Dedifferentiated amniotic fluid mesenchymal stem cell (primary cell): Measurements from ENCODE around the gene ERGIC3.
"Not testable (repeated sequence)": the region's sequence is repeated elsewhere in the genome, so short reads cannot be mapped to it uniquely, and the experiment has no call there.

ENCODE experiments used
- DNase-seq: peaks from one replicate; pipeline ENCODE4 v3.0.0-alpha.2; 2016; ENCODE audit errors: extremely low spot score

ERGIC3 gene

GRCh38 chr20:35518955-35519354 is 22.9 kb upstream of the ERGIC3 start:
- no peak for DNase-seq

GRCh38 chr20:35523298-35523888 is 18.5 kb upstream of the ERGIC3 start:
- DNase-seq = no peak

GRCh38 chr20:35525639-35526038 is 16.2 kb upstream of the ERGIC3 start:
- no peak for DNase-seq

DNA sequence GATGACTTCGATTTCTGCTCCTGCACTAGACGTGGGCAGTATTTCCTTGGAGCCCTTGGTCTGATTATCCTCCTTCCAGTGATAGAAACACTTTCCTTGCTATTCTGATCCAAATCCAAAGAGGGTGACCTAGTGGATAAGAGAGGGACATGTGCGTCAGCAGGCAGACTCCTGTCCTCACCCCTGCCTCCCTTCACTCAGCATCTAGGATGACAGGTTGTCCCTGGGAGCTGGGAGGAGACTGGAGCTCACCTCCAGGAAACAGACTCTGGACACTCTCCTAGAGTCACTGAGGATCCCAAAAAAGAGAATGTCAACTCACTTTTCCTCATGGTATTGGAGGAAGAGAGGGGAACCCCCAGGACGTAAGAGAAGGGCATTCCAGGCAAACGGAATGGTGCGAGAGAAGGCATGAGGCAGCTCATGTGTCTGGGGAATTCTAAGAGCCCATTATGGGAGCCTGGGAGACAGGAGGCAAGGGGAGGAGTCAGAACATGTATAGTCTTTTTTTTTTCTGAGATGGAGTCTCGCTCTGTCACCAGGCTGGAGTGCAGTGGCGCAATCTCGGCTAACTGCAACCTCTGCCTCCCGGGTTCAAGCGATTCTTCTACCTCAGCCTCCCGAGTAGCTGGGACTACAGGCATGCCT is 14.6 kb upstream of the ERGIC3 start:
- DNase-seq = no peak

DNA sequence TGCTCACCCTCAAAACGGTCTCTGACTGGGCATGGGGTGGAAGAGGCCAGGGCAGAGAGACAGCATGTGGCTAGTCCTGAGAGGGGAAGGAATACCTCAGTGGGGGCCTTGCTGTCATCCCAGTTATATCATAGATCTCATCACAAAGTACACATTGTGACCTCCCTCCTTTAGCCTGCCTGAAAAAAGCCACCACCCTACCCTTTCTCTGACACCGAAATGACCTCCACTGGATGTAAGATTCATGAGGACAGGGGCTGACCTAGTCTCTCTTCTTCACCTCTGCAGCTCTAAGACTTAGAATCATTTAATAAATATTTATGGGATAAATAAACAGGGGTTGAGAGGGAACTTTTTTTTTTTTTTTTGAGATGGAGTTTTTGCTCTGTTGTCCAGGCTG is 12.3 kb upstream of the ERGIC3 start, which contains the start of gene C20orf173:
Gene C20orf173, minus strand, starts transcription at position 101 of the 400 bp plus-strand sequence. CDS start 279 bp downstream, outside the sequence.
- DNase-seq = no peak

- no peak for DNase-seq
These were observed 2.1 kb upstream of the ERGIC3 start for GRCh38 chr20:35539756-35540212.

DNA sequence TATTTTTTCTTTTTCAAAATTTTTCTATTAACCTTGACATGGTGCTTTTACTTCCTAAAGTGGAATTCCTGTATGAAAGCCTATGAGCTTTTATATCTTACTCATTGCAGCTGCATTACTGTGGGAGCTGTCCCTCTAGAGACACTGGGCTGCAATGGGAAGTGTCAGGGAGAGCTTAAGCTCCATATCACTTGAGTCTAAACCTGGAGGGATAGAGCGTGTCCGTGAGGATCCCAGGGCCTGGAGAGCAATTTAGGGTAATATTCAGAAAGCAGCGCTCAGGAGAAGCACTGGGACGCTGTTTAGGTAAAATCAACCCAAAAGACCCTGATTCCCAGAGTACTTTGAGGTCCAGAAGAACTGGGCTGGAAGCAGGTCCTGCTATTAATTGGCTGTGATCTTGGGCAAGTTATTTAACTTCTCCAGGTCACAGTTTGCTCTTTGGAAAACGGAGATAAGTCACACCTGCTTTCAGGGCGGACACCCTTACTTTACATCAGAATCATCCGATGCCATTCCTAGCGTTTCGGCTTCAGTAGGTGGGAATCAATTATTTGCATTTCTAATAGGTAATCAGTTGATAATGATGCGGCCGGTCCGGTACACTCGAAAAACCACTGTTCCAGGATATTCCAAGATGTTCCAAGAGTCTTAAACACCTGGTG is 628 bp upstream of the ERGIC3 start:
- DNase-seq = no peak

- DNase-seq = no peak
These were observed 1.1 kb downstream of the ERGIC3 start for GRCh38 chr20:35542990-35543389.

DNA sequence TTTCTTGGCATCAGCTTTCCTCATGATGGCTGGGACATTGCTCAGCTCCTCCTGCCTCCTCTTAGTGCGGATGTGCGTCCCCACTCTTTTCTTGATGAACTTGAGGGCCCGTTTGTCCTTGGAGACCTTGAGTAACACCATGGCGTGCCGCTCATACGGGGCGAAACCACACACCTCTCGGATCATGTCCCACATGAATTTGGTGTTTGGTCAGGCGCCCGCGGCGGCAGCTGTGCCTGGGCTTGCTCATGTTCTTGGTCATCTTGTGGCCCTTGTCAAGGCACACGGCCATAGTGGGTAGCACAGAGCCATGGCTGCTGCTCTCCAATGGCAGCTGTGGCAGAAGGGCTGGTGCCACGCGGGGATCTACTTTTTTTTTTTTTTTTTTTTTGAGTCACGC is 2.6 kb downstream of the ERGIC3 start:
- no peak for DNase-seq

- not testable (repeated sequence) for DNase-seq
These were observed 3.1 kb downstream of the ERGIC3 start for GRCh38 chr20:35544941-35545340.

DNA sequence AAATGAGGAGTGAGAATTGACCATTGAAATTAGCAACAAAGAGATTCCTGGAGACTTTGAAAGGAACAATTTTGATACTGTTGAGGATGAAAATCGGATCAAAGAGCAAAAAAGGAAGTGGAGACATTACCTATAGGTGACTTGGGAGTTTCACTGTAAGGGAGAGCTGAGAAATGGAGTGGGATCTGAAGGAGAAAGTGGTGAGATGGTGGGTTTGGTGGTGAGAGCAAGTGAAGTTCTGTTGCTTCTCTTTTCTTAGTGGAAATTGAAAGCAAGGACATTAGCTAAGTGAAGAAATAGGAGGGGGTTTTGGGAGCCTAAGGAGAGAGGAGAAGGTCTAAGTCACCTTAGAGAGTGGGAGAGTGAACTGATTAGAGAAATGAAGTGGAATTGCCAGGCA is 4.2 kb downstream of the ERGIC3 start:
- no peak for DNase-seq

GRCh38 chr20:35547329-35547728 is 5.5 kb downstream of the ERGIC3 start:
- DNase-seq = no peak

GRCh38 chr20:35551503-35551902 is 9.6 kb downstream of the ERGIC3 start:
- no peak for DNase-seq

GRCh38 chr20:35552914-35553313 is 11.0 kb downstream of the ERGIC3 start:
- no peak for DNase-seq

DNA sequence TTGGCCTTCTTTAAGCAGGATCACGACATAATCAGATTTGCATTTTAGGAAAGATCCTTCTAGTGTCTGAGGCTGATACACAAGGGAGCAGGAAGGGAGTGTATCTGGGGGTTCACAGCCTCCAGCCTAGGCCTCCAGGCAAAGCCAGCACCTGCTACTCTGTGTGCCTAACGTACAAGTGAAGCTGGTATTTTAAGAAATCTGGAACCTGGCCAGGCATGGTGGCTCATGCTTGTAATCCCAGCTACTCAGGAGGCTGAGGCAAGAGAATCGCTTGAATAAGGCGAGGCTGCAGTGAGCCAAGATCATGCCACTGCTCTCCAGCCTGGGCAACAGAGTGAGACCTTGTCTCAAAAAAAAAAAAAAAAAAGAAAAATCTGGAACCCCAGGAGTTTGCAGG is 13.6 kb downstream of the ERGIC3 start:
- DNase-seq = not testable (repeated sequence)

DNA sequence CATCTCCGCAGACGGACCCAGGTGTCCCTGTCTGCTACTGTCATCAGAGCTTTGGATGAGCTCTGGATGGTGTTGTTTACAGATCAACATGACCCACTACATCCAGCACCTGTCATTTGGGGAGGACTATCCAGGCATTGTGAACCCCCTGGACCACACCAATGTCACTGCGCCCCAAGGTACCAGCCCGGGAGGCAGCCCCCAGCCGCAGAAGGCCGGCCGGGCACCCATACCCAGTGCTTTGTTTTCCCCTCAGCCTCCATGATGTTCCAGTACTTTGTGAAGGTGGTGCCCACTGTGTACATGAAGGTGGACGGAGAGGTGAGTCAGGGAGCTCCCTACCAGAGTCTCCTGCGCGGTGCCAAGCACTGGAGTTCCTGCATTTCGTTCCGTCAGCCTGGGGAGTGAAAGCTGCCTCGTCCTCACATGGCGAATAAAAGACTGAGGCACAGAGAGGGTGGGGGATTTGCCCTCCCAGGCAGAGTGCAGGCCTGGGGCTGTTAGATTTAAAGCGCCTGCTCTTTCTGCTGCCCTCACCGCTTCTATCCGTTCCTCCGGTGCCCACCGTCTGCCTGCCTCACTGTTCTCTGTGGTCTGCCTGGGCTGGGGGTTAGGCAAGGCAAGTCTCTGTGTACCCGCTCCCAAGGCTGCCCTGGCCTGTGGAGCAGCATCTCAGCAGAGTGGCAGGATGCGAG is 14.2 kb downstream of the ERGIC3 start:
- no peak for DNase-seq

DNA sequence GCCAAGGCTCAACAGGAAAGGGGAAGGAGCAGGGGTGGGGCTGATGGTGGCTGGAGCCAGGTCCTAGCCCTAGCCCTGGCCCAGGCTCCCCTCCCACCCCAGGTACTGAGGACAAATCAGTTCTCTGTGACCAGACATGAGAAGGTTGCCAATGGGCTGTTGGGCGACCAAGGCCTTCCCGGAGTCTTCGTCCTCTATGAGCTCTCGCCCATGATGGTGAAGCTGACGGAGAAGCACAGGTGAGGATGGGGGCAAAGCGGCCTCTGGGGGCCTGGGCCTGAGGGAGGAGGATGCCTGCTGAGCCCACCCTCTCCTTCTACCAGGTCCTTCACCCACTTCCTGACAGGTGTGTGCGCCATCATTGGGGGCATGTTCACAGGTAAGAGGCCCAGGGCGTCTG is 15.0 kb downstream of the ERGIC3 start:
- no peak for DNase-seq

- DNase-seq = no peak
These were observed 16.6 kb downstream of the ERGIC3 start for GRCh38 chr20:35558451-35558850.

DNA sequence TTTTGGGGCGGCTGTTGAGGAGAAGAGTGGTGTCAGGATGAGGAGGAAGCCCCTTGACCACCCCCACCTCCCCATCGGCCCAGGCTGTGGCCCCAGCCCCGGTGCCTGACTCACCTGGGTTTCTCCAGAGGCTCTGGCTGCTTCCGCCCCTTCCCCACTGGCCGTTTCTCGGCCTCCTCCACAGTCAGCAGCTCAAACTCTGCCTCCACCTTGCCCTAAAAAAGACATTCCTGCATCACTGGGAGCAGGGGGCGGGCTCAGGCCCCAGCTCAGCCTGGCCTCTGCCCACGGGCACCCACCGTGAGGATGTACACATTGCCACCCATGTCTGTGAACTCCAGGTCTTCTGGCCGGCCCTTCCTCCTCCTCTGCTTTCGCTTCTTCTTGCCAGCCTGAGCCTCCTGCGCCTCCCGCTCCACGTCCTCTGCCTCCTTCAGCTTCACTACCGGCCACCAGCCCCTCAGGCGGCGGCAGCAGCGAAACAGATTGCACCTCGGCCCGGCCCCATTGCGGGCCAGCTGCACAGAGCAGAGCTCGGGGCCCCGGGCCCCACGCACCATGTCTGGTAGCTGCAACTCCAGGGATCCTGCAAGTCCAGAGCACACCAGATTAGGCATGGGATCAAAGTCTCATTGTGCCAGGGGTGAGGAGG is 17.3 kb downstream of the ERGIC3 start:
- DNase-seq = no peak

DNA sequence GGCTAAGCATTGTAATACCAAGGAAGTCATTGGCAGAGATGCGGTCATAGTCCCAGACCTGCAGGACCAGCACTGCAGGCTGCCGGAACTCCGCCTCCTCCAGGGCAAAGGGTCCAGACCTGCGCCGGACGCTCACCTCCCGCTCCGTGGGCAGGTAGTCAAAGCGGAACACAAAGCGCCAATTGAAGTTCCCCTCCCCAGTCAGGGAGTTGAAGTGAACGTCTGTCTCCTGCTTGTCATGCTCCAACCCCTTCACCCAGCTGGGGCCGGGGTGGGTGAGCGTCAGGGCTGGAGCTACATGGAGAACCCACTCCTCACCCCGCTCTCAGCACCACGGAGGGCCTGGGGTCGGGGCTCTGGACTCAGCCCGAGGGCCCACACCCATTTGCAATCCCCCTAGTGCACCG is 18.2 kb downstream of the ERGIC3 start:
- DNase-seq = peak; percentile 4

GRCh38 chr20:35560541-35560940 is 18.7 kb downstream of the ERGIC3 start:
- DNase-seq = peak; percentile 7

DNA sequence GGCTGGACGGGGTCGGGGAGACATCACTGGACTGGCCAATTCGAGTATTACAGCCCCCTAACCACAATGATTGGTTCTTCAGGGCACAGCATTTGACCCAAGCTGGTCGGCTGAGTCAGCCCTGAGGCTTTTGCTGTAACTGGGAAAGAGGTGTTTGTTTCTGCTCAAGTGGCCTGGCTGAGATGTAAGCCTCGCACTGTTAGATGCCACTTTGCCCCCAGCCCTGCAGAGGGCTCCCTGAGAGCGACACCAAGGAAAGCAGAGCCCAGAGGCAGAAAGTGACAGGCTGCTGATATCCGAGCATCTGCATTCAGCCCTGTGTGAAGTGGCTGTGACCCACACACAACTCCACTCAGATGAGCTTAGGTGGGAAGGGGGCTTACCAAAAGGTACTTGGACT is 19.4 kb downstream of the ERGIC3 start:
- peak; percentile 14 for DNase-seq
